ENCODE data around the gene TBC1D17.

TBC1D17 gene

DNA sequence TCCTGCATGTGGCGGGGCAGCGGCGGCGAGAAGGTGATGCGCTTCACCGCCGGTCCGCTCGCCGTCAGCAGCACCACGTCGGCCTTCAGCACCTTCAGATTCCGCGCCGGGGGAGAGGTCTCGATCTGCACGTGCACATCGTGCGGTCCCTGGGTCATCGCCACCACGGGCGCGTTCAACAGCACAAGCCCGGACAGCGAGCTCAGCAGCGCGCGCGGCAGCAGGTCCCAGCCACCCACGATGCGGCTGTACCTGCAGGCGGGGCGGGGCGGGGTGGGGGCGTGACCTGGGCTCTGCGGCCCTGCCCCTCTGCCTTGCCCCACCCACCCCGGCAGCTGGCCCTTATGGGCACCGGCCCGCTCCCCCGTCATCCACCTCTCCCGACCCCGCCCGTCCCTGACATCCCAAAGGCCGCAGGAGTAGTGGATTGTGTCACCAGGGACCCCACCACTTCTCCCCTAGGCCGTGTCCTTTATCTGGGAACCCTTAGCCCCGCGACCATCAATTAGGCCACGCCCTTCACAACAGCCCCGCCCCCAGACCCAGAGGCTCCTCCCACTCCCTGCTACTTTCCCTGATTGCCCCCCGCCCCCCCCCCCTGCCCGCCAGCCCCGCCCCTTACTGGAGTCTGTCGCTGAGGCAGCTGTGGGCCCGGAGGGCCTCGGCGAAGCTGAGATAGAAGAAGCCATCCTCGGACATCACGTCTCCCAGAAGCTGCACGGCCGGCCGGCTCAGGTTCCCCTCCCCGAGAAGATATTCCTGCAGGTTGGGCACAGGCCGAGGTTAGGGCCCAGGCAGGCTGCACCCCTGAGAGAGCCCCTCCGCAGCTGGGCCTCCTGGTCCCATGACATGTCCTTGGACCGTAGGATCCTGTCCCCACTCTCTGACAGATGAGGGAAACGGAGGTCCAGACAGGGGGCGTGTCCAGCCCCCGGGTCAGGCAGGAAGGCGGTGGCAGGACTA, 13.1 kb downstream of the TBC1D17 start:
- DNase-seq (ENCODE audit: low read depth in 3 of 3, low spot score in 1 of 3), result peak in 2 of 3 donors; percentile 42 to 62

DNA sequence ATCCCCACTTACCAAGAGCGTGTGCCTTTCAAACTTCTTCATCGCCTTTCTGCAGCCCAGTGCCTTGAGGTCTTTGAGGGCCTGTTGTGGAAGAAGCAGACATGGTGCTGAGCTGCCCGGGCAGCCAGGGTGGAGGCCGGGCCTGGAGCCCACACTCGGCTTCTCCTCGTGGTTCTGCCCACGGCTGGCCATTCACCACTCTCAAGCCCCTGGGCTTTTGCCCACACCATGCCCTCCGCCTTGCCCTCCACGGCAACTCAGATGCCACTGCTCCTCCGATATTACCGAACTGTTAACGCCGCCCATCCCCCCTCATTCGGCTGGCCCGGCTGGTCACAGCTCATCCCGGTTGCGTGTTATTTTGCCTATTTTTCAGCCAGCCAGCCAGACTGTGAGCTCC, 13.9 kb downstream of the TBC1D17 start:
- no peak for DNase-seq (ENCODE audit: low read depth in 3 of 3, low spot score in 1 of 3)

DNA sequence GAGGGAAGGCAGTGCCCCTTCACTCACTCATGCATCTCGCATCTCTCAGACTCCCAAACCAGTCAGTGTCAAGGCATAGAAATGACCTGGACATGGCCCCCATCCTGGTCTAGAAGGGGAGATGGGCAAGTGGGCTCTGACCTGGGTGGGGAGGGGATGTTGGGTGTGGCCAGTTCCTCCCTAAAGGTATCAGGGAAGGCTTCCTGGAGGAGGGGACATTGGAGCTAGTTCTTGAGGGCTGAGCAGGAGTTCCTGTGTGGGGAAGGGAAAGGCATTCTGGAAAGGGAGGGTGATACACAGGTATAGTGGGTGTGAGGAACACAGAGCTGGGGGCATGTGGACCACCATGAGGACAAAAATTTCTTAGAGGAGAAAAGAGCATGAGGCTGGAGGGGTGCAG, 15.2 kb downstream of the TBC1D17 start:
- DNase-seq (ENCODE audit: low read depth in 3 of 3, low spot score in 1 of 3), result no peak

DNA sequence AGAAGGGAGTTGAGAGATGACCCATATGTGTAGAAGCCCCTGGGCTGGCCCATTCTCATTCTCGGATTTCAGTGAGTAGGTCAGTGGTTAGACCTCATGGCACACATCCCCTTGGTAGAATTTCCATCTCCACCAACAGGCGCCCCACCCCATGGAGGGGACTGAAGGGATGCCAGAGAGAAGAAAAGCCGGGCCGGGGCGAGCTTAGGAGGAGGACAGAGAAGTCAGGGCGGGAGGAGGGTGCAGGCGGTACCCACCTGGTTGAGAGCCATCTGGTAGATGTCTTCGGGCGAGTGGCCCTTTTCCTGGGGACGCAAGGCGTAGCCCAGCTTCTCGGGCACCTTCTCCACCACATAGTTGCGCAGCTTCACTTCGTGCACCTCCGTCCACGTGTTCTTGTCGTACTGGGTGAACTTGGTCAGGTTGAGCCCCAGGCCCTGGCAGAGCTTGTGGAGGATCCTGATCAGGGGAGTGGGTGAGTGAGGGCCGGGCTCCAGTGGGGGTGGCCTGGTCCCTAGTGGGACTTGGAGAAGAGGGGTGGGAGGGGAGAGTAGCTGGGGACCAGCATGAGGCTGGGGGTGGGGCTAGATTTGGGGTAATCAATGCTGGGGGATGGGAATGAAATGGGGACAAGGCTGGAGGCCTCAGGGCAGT, 16.6 kb downstream of the TBC1D17 start:
- no peak for DNase-seq (ENCODE audit: low read depth in 3 of 3, low spot score in 1 of 3)

DNA sequence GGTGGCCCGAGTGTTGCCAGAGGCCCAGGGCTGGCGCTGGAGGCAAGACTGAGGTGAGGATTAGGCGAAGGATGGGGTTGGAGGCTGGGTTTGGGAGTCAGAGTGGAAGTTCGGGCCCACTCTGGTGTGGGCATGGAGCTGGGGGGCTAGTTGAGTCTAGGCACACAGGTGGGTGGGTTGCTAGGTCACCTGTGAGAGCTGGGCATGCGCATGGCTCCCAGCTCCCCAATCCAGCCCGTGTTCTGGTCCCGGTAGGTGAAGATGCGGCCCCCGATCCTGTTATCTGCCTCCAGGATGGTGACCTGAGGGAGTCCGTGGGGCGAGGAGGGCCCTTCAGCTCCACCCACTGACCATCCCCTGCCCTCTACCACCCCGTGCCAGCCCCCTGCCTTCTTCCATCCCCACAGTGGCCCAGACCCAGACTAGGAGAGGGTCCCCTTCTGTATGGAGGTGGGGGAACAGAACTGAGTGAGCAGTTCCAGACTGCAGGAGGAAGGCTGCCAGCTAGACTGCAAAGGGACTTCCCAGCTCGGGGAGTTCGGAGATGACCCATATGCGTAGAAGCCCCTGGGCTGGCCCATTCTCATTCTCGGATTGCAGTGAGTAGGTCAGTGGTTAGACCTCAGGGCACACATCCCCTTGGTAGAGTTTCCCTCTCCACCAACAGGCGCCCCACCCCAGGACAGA, 17.5 kb downstream of the TBC1D17 start:
- no peak for DNase-seq (ENCODE audit: low read depth in 3 of 3, low spot score in 1 of 3)

DNA sequence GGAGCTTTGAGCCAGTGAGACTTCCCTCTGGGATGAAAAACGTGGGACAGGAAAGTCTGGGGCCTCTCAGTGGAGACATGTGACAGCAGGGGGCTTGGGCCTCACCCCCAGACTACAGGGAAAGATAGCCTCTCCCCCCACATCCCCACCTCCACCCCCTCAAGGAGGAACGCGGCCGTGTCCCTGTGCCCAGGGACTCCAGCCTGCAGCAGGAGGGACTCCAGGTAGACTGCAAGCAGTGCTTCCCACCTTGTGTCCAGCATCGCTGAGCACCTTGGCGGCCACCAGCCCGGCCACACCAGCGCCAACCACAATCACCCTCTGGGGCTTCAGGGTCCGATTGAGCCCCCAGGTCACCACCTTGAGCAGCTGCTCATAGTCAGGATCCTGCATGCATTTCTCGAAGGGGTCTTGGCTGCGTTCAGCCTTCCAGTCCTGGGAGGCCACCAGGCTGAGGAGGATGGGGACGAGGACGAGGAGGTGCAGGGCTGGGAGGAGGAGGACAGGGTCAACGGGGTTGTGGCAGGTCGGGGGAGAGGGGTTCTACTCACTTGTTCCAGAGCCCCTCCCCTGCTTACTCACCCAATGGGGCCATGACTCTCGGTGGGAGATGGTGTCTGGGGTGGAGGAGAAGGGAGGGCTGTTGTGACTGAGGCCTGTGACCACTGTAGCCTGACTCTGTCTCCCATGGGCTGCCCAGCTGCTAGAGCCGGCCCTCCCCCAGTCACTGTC, 18.2 kb downstream of the TBC1D17 start:
- DNase-seq (ENCODE audit: low read depth in 3 of 3, low spot score in 1 of 3), result no peak

DNA sequence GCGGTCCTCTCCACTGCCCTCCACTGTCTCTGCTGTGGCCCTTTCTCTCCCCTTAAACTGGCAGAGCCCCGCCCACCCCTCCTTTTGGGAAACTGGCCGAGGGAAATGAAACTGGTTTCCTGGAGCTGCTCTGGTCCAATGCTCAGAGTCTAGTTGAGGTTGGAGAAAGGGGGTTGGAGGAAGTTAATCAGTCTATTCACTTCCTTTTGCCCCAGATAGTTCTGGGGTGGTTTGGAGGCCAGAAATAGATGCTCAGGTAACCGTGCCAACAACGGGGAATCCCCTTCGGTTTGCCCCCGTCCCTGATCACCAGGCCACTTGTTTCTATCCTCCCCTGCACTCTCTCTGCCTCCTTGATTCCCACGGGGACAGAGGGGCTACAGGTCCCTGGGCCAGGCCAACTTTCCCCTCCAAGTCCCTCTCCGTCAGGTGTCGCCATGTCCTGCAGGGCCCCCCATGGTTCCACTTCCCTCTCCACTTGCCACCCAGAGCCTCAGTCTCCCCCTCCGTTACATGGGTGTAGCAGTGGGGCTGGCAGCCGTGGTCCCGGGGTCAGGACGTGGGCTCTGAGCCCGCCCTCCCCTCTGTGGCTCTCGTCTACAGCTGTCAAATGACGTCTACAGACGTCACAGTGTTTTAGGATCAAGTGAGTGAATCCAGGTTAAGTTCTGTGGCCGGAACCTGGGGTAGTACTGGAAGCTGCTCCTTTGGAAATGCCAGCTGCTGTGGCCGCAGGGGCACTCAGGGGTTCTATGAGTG, 19.5 kb downstream of the TBC1D17 start, which contains the start of gene IL4I1:
Gene IL4I1 (minus strand): TSS at position 25 of the 759 bp plus-strand sequence. CDS start 727 bp downstream, outside the sequence.
- DNase-seq (ENCODE audit: low read depth in 3 of 3, low spot score in 1 of 3), result peak; percentile 41 to 50 (median 47)

DNA sequence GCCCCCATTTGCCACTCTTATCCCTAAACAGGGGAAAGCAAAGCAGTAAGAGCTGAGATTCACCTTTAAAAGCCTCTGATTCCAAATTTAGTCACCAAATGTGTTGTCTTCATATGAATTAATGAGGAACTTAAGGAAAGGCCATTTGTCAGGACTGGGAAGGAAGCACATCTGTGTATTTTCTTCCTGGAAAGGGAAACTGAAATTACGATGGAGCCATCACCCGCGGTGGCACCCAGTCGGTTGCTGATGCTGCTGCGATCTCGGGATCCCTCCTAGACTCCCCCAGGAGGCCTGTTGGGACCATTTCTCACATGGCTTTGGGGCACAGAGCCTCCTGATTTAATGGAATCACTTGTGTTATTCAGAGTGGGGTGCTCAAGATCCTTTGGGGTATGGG, 26.6 kb downstream of the TBC1D17 start:
- no peak for DNase-seq (ENCODE audit: low read depth in 3 of 3, low spot score in 1 of 3)

DNA sequence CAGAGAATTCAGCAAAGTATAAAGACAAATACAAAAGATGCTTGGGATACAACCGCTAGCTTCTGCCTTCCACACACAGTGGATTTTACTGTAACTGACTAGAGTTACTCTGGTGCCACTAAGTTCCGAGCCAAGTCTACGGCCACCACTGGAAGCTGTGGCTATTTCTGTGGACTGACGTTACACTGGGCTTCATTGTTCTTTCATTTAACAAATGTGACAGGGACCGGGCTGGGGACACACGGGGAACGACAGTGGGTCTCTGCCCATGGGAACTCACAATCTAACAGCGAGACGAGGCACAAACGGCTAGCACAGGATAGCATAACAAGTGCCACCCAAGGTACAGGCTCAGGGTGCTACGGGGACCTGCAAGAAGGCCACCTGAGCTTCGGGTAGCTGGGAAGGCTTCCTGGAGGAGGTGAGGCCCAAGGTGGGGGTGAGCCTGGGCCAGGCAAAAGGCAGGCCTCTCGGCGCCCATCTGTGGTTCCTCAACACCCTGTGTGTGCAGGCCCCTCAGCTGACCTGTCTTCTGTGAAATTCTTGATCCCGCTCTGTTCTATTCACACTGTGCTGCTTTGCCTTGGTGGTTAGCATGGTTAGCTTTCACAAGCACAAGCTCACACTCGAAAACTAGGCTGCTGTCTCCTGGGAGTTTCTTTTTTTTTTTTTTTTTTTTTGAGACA, 29.5 kb downstream of the TBC1D17 start:
- DNase-seq (ENCODE audit: low read depth in 3 of 3, low spot score in 1 of 3), result no peak

DNA sequence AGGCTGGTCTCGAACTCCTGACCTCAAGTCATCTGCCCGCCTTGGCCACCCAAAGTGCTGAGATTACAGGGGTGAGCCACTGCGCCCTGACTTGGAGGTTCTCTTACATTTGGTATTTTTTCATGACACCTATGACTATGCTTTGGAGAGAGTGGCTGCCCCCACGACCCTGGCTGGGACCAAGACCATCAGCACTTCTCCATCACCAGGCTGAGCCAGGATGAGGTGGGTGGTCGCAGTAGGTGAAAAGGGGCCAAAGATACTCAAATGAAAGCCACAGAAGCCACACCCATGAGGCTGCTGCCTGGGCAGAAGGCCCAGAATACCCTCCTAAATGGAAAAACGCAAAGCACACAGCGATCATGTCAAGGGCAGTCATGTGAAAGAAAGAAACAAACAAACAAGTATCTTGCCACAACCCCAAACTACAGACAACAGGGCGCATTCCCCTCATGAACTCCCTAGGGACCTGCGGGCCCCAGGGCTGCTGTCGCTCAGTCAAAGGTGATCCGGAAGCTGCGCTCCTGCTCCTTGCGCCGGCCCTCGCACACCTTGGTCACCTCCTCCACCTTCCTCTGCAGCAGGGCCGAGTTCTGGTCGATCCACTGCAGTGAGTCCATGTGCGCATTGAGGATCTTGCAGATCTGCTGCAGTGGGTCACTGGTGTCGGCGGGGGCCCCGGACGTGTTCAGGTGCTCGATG, 30.4 kb downstream of the TBC1D17 start:
- DNase-seq (ENCODE audit: low read depth in 3 of 3, low spot score in 1 of 3), result no peak

DNA sequence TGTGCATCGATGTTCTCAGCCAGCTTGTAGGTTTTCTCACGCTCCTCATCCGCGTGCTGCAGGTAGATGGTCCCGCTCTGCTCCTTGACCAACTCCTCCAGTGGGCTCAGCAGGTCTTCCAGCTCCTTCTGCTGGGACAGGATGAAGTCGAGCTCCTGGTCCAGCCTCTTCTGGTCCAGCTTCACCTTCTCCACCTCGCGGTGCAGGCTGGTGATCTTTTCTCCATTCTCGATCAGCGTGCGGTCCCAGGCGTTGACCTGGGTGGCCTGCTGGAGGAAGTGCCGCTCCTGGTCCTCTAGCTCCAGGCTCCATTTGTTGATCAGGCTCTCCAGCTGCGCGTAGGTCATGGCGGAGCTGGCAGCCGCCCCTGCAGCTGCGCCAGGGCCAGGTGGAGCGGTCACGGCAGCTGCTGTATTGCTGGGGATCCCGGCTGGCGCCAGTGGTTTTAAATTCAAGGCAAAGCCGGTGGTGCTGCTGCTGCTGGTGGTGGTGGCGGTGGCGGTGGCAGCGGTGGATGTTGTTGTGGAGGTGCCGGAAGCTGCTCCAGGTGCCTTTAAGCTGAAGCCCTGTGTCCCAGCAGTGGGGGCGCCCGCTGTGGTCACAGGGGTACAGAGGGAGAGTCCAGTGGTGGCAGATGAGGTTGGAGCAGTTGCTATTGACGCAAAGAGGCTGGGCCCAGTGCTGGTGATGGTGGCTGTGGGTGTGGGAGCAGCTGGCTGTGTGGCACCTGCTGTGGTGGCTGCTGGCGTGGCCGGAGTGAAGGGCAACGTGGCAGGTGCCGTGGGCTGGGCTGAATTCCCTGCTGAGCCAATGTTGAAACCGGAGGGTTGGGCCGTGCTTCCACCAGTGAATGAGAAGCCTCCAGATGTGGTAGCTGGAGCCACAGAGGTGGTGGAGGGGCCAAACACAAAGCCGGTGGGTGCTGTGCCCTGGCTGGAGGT, 31.2 kb downstream of the TBC1D17 start:
- DNase-seq (ENCODE audit: low read depth in 3 of 3, low spot score in 1 of 3), result no peak

DNA sequence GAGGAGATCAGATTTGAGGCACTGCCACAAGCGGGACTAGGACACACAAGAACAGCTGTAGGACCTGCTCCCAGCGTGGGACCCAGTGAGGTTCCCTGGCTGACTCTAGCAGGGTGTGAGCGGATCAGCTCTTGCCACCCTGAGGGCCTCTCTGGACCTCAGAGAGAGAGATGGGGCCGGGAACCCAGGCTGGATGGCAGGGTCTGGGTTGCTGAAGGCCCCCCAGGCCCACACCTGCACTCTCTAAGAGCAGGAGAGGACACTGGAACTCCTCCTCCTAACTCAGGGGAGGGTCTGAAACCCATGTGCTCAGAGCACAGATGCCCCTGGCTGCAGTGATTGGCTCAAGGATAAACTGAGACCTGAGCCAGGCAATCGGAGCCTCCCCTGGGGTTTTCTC, 32.7 kb downstream of the TBC1D17 start:
- DNase-seq (ENCODE audit: low read depth in 3 of 3, low spot score in 1 of 3), result no peak

DNA sequence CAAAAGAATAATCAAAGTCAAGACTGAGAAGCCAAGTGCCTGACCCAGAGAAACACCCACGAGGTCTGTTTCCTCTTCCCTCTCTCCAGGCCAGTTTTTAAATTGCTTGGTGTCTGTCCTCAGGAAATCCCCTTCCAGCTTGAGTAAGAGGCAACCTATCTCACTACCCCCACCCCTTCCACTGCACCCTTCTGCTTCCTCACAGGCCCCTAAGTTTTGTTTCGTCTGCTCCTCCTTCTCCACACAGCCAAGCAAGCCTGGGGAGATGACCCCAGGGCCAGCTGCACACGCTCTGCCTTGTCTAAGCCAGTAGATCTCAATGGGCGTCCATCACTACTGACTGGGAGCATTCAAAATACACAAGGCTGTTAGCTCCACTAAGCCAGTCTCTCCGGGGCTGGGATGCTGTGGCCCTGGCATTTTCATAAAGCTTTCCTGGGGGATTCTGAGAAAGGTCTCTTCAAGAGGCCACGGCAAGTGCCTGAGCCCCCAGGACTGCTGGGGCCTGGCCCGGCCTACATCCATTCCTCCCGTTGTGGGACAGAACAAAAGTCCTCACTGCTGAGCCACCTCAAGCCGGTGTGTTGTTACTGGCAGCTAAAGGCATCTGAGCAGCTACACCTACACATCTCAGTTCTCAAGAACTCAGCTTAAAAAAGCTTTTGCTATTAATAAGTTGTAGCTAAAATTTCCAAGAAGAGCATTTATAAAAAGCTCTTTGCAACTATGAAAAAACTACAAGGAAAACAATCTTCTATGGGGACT, 34.1 kb downstream of the TBC1D17 start:
- no peak for DNase-seq (ENCODE audit: low read depth in 3 of 3, low spot score in 1 of 3)

DNA sequence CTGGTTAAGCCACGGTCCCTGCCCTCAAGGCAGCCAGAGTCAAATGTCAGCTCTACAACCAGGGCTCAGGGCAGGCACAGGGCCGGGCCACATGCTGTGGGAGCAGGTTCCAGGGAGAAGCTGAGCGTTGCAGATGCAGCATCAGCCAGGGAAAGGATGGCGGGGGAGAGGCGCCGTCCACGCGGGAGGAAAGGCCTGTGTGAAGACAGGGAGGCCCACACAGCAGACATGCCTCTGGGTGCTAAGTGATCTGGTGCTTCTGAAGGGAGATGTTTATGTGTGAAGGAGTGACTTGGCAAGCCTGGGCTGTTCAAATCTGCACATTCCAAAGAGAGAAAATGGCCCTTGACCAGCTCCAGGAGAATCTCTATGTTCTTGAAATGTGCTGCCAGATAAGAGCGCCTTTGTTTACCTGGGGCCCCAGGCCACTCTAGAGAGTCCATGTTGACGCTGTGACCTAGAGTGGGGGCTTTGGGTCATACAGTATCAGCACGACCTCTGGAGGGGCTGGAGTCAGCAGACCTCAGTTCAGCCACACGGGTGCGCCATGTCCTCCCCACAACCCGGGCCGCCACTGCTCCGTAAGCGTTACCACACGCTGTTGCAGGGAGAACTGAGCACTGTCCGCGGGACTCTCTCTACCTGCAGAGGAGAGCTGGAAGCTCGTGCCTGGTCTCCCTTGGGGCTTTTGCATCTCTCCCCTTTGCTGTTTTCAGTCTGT, 35.6 kb downstream of the TBC1D17 start:
- no peak for DNase-seq (ENCODE audit: low read depth in 3 of 3, low spot score in 1 of 3)

DNA sequence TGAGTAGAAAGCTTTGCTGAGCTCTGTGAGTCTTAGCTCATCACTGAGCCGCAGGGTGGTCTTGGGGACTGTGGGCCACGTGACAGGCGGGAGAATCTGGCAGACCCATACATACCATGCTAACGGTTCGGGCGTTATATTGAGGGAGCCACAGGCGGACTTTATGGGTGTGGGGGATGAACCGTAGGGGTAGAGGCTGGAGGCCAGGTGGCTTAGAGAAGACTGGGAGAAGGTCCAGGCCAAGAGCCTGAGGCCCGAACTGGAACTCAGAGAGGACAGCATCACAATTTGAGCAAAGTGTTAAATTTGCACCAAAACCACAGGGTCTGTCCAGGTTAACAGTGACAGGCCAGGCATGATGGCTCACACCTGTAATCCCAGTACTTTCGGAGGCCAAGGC, 36.2 kb downstream of the TBC1D17 start:
- no peak for DNase-seq (ENCODE audit: low read depth in 3 of 3, low spot score in 1 of 3)

DNA sequence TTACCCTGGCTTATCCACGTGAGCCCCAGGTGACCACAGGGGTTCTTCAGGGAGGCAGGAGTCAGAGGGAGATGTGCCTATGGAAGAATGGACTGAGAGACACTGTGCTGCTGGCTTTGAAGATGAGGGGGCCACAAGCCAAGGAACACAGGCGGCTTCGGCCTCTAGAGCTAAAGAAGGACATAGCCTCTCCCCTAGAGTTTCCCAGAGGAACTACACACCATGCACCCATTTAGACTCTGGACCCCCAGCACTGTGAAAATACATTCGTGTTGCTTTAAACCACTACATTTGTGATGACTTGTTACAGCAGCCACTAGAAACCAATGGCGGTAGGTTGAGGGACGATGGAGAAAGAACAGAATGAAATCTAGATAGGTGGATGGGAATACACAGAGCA, 37.8 kb downstream of the TBC1D17 start:
- no peak for DNase-seq (ENCODE audit: low read depth in 3 of 3, low spot score in 1 of 3)
